ENCODE data around the gene RALGAPA2.

Gene RALGAPA2

GRCh38 chr20:20680991-20681508 is 31.4 kb downstream of the RALGAPA2 start:
- Histone ChIP-seq H3K9ac (ENCODE audit: low read length) (no peak overlapping the region), H3K4me3 (ENCODE audit: low read length) (no peak overlapping the region), H3K9me3 (ENCODE audit: control insufficient read depth, low read length) (no peaks in the 10 kb centered on the region), H3K27me3 (replicated peaks; ENCODE audit: control insufficient read depth, insufficient read depth, low read length) (no peaks in the 10 kb centered on the region), H3K4me1 (ENCODE audit: control insufficient read depth, insufficient read depth, low read length) (no peaks in the 10 kb centered on the region), H3K36me3 (ENCODE audit: control insufficient read depth, insufficient read depth, low read length, severe bottlenecking) (no peaks in the 10 kb centered on the region)
- DNase-seq (ENCODE audit: low read depth) = no peak

GRCh38 chr20:20679316-20679715 is 33.1 kb downstream of the RALGAPA2 start:
- no peak overlapping the region for H3K4me3 ChIP-seq (ENCODE audit: low read length)
- H3K9me3 ChIP-seq (ENCODE audit: control insufficient read depth, low read length) = no peaks in the 10 kb centered on the region
- H3K36me3 ChIP-seq (ENCODE audit: control insufficient read depth, insufficient read depth, low read length, severe bottlenecking) = no peaks in the 10 kb centered on the region
- H3K4me1 ChIP-seq (ENCODE audit: control insufficient read depth, insufficient read depth, low read length) = no peaks in the 10 kb centered on the region
- no peak for DNase-seq (ENCODE audit: low read depth)
- H3K9ac ChIP-seq (ENCODE audit: low read length) = no peak overlapping the region
- H3K27me3 ChIP-seq (replicated peaks; ENCODE audit: control insufficient read depth, insufficient read depth, low read length) = no peaks in the 10 kb centered on the region

GRCh38 chr20:20677186-20677585 is 35.3 kb downstream of the RALGAPA2 start:
- no peak for DNase-seq (ENCODE audit: low read depth)
- Histone ChIP-seq H3K36me3 (ENCODE audit: control insufficient read depth, insufficient read depth, low read length, severe bottlenecking) (no peaks in the 10 kb centered on the region), H3K27me3 (replicated peaks; ENCODE audit: control insufficient read depth, insufficient read depth, low read length) (no peaks in the 10 kb centered on the region), H3K4me1 (ENCODE audit: control insufficient read depth, insufficient read depth, low read length) (peaks cover under 1% of the 10 kb centered on the region), H3K9me3 (ENCODE audit: control insufficient read depth, low read length) (no peaks in the 10 kb centered on the region), H3K9ac (ENCODE audit: low read length) (no peak overlapping the region), H3K4me3 (ENCODE audit: low read length) (no peak overlapping the region)

- no peaks in the 10 kb centered on the region for H3K36me3 ChIP-seq (ENCODE audit: control insufficient read depth, insufficient read depth, low read length, severe bottlenecking)
- no peak overlapping the region for H3K4me3 ChIP-seq (ENCODE audit: low read length)
- no peak overlapping the region for H3K9ac ChIP-seq (ENCODE audit: low read length)
- H3K9me3 ChIP-seq (ENCODE audit: control insufficient read depth, low read length) = no peaks in the 10 kb centered on the region
- peak; percentile 22 for DNase-seq (ENCODE audit: low read depth)
- no peaks in the 10 kb centered on the region for H3K27me3 ChIP-seq (replicated peaks; ENCODE audit: control insufficient read depth, insufficient read depth, low read length)
- peaks cover 2% of the 10 kb centered on the region for H3K4me1 ChIP-seq (ENCODE audit: control insufficient read depth, insufficient read depth, low read length)
Observed at GRCh38 chr20:20668639-20669038, 43.8 kb downstream of the RALGAPA2 start.

DNA sequence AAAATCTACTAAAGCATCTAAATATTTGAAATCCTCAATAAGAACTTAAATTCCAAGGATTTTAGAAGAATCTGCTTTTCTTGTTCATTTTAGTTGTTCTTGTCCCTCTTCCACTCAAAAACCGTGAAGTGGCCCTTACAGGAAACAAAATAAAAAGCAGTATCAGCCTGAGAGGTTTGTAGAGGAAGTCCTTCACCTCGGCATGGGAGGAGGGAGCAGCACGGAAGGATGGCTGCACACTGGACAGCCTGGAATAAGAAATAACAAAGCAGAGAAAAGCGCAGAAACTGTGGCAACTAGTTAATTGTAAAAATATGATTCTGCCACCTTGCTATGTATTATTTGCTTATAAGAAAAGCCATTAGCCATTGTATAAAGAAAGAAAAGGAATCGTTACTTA is 46.1 kb downstream of the RALGAPA2 start:
- Histone ChIP-seq H3K4me1 (ENCODE audit: control insufficient read depth, insufficient read depth, low read length) (no peaks in the 10 kb centered on the region), H3K9me3 (ENCODE audit: control insufficient read depth, low read length) (no peaks in the 10 kb centered on the region), H3K36me3 (ENCODE audit: control insufficient read depth, insufficient read depth, low read length, severe bottlenecking) (no peaks in the 10 kb centered on the region), H3K27me3 (replicated peaks; ENCODE audit: control insufficient read depth, insufficient read depth, low read length) (no peaks in the 10 kb centered on the region), H3K9ac (ENCODE audit: low read length) (no peak overlapping the region), H3K4me3 (ENCODE audit: low read length) (no peak overlapping the region)
- no peak for DNase-seq (ENCODE audit: low read depth)

- no peaks in the 10 kb centered on the region for H3K4me1 ChIP-seq (ENCODE audit: control insufficient read depth, insufficient read depth, low read length)
- H3K9ac ChIP-seq (ENCODE audit: low read length) = no peak overlapping the region
- no peaks in the 10 kb centered on the region for H3K27me3 ChIP-seq (replicated peaks; ENCODE audit: control insufficient read depth, insufficient read depth, low read length)
- no peaks in the 10 kb centered on the region for H3K9me3 ChIP-seq (ENCODE audit: control insufficient read depth, low read length)
- H3K4me3 ChIP-seq (ENCODE audit: low read length) = no peak overlapping the region
- DNase-seq (ENCODE audit: low read depth) = no peak
- H3K36me3 ChIP-seq (ENCODE audit: control insufficient read depth, insufficient read depth, low read length, severe bottlenecking) = no peaks in the 10 kb centered on the region
Observed at GRCh38 chr20:20665606-20666332, 46.7 kb downstream of the RALGAPA2 start.

DNA sequence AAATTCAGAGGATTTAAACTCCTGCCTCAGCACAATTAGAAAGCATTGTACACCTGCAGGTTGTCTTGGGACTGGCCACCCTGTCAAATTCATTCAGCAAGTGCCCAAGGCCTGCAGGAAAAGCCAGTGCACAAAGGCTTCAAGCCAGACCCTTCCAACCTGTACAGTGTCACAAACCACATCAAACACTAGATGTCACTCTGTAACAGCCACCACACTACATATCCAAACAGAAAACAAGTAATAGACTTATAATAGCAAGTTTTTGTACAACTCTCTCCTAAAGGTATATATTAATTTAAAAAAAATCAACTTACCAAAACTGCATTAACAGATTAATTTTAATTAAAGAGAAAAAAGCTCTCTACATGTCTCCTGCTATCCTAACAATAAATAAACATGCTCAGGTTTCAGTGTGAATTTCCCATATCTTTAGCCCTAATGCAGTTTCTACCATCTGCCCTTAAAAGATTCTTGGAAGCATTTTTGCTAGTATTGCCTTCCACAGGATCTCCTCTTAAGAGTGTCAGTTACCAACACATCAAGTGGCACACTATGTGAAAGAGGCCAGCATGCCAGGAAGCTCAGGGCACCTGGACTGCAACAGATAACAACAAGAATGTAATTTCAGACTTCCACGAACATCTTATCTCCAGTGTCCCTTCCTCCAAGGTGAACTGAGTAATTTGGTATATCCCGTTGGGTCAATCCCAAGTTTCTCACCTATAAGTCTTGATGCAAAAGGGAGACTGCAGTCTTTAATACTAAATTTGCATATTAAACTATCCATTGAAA is 47.5 kb downstream of the RALGAPA2 start:
- Histone ChIP-seq H3K4me3 (ENCODE audit: low read length) (no peak overlapping the region), H3K9me3 (ENCODE audit: control insufficient read depth, low read length) (no peaks in the 10 kb centered on the region), H3K36me3 (ENCODE audit: control insufficient read depth, insufficient read depth, low read length, severe bottlenecking) (no peaks in the 10 kb centered on the region), H3K4me1 (ENCODE audit: control insufficient read depth, insufficient read depth, low read length) (no peaks in the 10 kb centered on the region), H3K27me3 (replicated peaks; ENCODE audit: control insufficient read depth, insufficient read depth, low read length) (no peaks in the 10 kb centered on the region), H3K9ac (ENCODE audit: low read length) (no peak overlapping the region)
- peak; percentile 6 for DNase-seq (ENCODE audit: low read depth)

GRCh38 chr20:20663841-20664240 is 48.6 kb downstream of the RALGAPA2 start:
- no peaks in the 10 kb centered on the region for H3K27me3 ChIP-seq (replicated peaks; ENCODE audit: control insufficient read depth, insufficient read depth, low read length)
- no peak overlapping the region for H3K9ac ChIP-seq (ENCODE audit: low read length)
- H3K4me1 ChIP-seq (ENCODE audit: control insufficient read depth, insufficient read depth, low read length) = peaks cover 3% of the 10 kb centered on the region
- no peaks in the 10 kb centered on the region for H3K9me3 ChIP-seq (ENCODE audit: control insufficient read depth, low read length)
- no peaks in the 10 kb centered on the region for H3K36me3 ChIP-seq (ENCODE audit: control insufficient read depth, insufficient read depth, low read length, severe bottlenecking)
- no peak overlapping the region for H3K4me3 ChIP-seq (ENCODE audit: low read length)
- peak; percentile 13 for DNase-seq (ENCODE audit: low read depth)

GRCh38 chr20:20658871-20659431 is 53.5 kb downstream of the RALGAPA2 start:
- H3K4me3 ChIP-seq (ENCODE audit: low read length) = no peak overlapping the region
- no peak overlapping the region for H3K9ac ChIP-seq (ENCODE audit: low read length)
- H3K27me3 ChIP-seq (replicated peaks; ENCODE audit: control insufficient read depth, insufficient read depth, low read length) = no peaks in the 10 kb centered on the region
- DNase-seq (ENCODE audit: low read depth) = peak; percentile 9
- H3K4me1 ChIP-seq (ENCODE audit: control insufficient read depth, insufficient read depth, low read length) = peaks cover 6% of the 10 kb centered on the region
- H3K36me3 ChIP-seq (ENCODE audit: control insufficient read depth, insufficient read depth, low read length, severe bottlenecking) = peaks cover 6% of the 10 kb centered on the region
- H3K9me3 ChIP-seq (ENCODE audit: control insufficient read depth, low read length) = no peaks in the 10 kb centered on the region

DNA sequence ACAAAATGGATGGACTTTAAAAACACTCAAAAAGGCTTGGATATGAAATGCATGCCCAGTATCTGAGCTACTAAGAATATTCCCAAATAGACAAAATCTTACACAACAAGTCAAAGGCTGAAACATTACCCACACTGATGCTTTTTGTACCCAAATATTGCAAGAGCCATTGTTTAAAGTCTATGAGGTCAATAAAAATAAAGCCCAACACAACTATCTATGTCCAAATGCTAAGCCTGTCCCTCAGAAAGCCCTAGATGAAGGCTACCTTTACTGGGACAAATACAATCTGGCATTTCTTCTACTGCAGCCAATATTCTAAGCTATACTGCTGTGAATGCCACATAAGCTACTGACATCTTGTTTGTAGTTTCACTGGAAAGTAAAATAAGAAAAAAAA is 54.3 kb downstream of the RALGAPA2 start:
- Histone ChIP-seq H3K9me3 (ENCODE audit: control insufficient read depth, low read length) (no peaks in the 10 kb centered on the region), H3K9ac (ENCODE audit: low read length) (no peak overlapping the region), H3K4me1 (ENCODE audit: control insufficient read depth, insufficient read depth, low read length) (peaks cover 6% of the 10 kb centered on the region), H3K27me3 (replicated peaks; ENCODE audit: control insufficient read depth, insufficient read depth, low read length) (no peaks in the 10 kb centered on the region), H3K36me3 (ENCODE audit: control insufficient read depth, insufficient read depth, low read length, severe bottlenecking) (peaks cover 6% of the 10 kb centered on the region), H3K4me3 (ENCODE audit: low read length) (no peak overlapping the region)
- no peak for DNase-seq (ENCODE audit: low read depth)

DNA sequence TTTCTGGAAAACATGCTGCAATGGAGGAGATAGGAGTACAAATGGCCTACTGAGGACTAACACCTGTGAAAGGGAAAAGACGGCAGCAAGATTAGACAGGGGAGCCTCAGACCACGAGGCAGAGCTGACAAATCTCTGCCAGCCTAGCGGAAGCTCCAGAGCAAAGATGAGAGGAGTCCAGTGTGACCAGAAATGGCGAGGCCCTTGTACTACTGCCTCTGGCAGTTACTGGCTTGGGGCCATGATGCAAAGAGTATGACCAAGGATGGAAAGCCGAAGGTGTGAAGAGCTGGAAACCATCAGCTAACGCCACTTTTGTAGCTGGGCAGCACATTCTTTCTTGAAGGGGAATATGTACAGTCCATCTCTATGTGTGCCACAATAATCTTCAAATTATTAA is 55.4 kb downstream of the RALGAPA2 start:
- Histone ChIP-seq H3K36me3 (ENCODE audit: control insufficient read depth, insufficient read depth, low read length, severe bottlenecking) (peaks cover 6% of the 10 kb centered on the region), H3K4me1 (ENCODE audit: control insufficient read depth, insufficient read depth, low read length) (peaks cover 6% of the 10 kb centered on the region), H3K9me3 (ENCODE audit: control insufficient read depth, low read length) (no peaks in the 10 kb centered on the region), H3K27me3 (replicated peaks; ENCODE audit: control insufficient read depth, insufficient read depth, low read length) (no peaks in the 10 kb centered on the region), H3K9ac (ENCODE audit: low read length) (no peak overlapping the region), H3K4me3 (ENCODE audit: low read length) (no peak overlapping the region)
- DNase-seq (ENCODE audit: low read depth) = no peak
